DMS153 (cell line): ENCODE data around the gene SLC35E1.
"Not testable (repeated sequence)": the region's sequence is repeated elsewhere in the genome, so short reads cannot be mapped to it uniquely, and the experiment has no call there.

Experiments
- DNase-seq: peaks from one replicate; lab custom pipeline; 2025; lab: John Stamatoyannopoulos, UW

The SLC35E1 gene

GRCh38 chr19:16522559-16523377 is 49.4 kb downstream of the SLC35E1 start:
- no peak for DNase-seq

GRCh38 chr19:16521715-16522289 is 50.4 kb downstream of the SLC35E1 start:
- DNase-seq, result no peak

- no peak for DNase-seq
These were observed 51.1 kb downstream of the SLC35E1 start for GRCh38 chr19:16520986-16521624.

GRCh38 chr19:16520074-16520973 is 51.9 kb downstream of the SLC35E1 start:
- no peak for DNase-seq

GRCh38 chr19:16519230-16519687 is 53.0 kb downstream of the SLC35E1 start:
- no peak for DNase-seq

GRCh38 chr19:16518483-16519229 is 53.6 kb downstream of the SLC35E1 start:
- no peak for DNase-seq

GRCh38 chr19:16518061-16518460 is 54.2 kb downstream of the SLC35E1 start:
- no peak for DNase-seq

GRCh38 chr19:16516923-16517610 is 55.1 kb downstream of the SLC35E1 start:
- DNase-seq, result no peak

GRCh38 chr19:16516381-16516780 is 55.8 kb downstream of the SLC35E1 start:
- no peak for DNase-seq

- DNase-seq, result no peak
These were observed 57.7 kb downstream of the SLC35E1 start for GRCh38 chr19:16514383-16515019.

- not testable (repeated sequence) for DNase-seq
These were observed 59.6 kb downstream of the SLC35E1 start for GRCh38 chr19:16512611-16513010.

- DNase-seq, result no peak
These were observed 62.8 kb downstream of the SLC35E1 start for GRCh38 chr19:16509141-16510061.

GRCh38 chr19:16508546-16508945 is 63.7 kb downstream of the SLC35E1 start:
- DNase-seq, result no peak

- DNase-seq, result no peak
These were observed 65.3 kb downstream of the SLC35E1 start for GRCh38 chr19:16506961-16507360.

GRCh38 chr19:16506161-16506560 is 66.1 kb downstream of the SLC35E1 start:
- DNase-seq, result not testable (repeated sequence)

- no peak for DNase-seq
These were observed 67.9 kb downstream of the SLC35E1 start for GRCh38 chr19:16504271-16504670.
